GM20000 (cell line): ENCODE results near the gene EPSTI1.
A peak's percentile ranks its signal among the peaks of the same experiment; 100 is the strongest.

ENCODE experiments used
- DNase-seq: peaks from one replicate; pipeline ENCODE4 v3.0.0; 2012; ENCODE audit warnings: low spot score
- CTCF ChIP-seq: IDR thresholded peaks from 2 replicates; pipeline ENCODE4 v1.5.1; 2012; ENCODE audit warnings: mild to moderate bottlenecking, control low read depth; ENCODE audit errors: extremely low read depth, missing control alignments

The EPSTI1 gene

GRCh38 chr13:42924344-42924743 is 67.7 kb downstream of the EPSTI1 start:
- TF ChIP-seq CTCF, result no peak

GRCh38 chr13:42907745-42908144 is 84.3 kb downstream of the EPSTI1 start:
- TF ChIP-seq CTCF, result no peak
- DNase-seq, result no peak

More at GRCh38 chr13:42924344-42924743, 67.7 kb downstream of the EPSTI1 start:
- DNase-seq, result no peak

GRCh38 chr13:42906257-42906656 is 85.8 kb downstream of the EPSTI1 start:
- no peak for TF ChIP-seq CTCF
- DNase-seq, result no peak

- no peak for TF ChIP-seq CTCF
- no peak for DNase-seq
Measured at GRCh38 chr13:42905579-42905978, 86.5 kb downstream of the EPSTI1 start.

GRCh38 chr13:42899266-42899665 is 92.8 kb downstream of the EPSTI1 start:
- DNase-seq, result peak; percentile 50
- no peak for TF ChIP-seq CTCF

- TF ChIP-seq CTCF, result no peak
- no peak for DNase-seq
Measured at GRCh38 chr13:42895776-42896175, 96.3 kb downstream of the EPSTI1 start.

GRCh38 chr13:42894765-42895243 is 97.2 kb downstream of the EPSTI1 start:
- no peak for TF ChIP-seq CTCF
- no peak for DNase-seq
